ENCODE data around the gene SORCS1. TPM values are rescaled to one million over a fixed set of nuclear protein-coding genes. Genes with fewer than 3 reads are reported as not detected.

Gene SORCS1
- total and polyA plus RNA-seq, 12 donors = 0.18 to 11.1 (median 1.1) TPM

- peak in 1 of 7 donors; percentile 53 for DNase-seq
- 64 to 73% (median 70%) methylated on average over 7 of the region's 7 CpGs for WGBS, 4 donors
- intact Hi-C loops (cut with DNase I) = no loop called here
Observed at GRCh38 chr10:106816318-106817085, 348.0 kb downstream of the SORCS1 start.

GRCh38 chr10:106815427-106816043 is 349.0 kb downstream of the SORCS1 start:
- intact Hi-C loops (cut with DNase I) = no loop called here
- no peaks in the 10 kb centered on the region for H3K9me3 ChIP-seq (replicated peaks in 1 of 3)
- H3K27ac ChIP-seq = no peak overlapping the region
- H3K4me3 ChIP-seq = no peak overlapping the region
- no peak for DNase-seq
- no peaks in the 10 kb centered on the region for H3K36me3 ChIP-seq (replicated peaks in 1 of 2)
- no peaks in the 10 kb centered on the region for H3K27me3 ChIP-seq
- TF ChIP-seq CTCF (IDR thresholded peaks at IDR 0.05) = no peak
- TF ChIP-seq POLR2A (IDR thresholded peaks at IDR 0.05) = no peak
- WGBS, 4 donors = 52 to 63% (median 55%) methylated on average over 3 of the region's 3 CpGs
- no peaks in the 10 kb centered on the region for H3K4me1 ChIP-seq (replicated peaks in 1 of 2)

More at GRCh38 chr10:106816318-106817085, 348.0 kb downstream of the SORCS1 start:
- Histone ChIP-seq H3K4me1 (replicated peaks in 1 of 2) (no peaks in the 10 kb centered on the region), H3K27ac (no peak overlapping the region), H3K27me3 (no peaks in the 10 kb centered on the region), H3K9me3 (replicated peaks in 1 of 3) (no peaks in the 10 kb centered on the region), H3K4me3 (no peak overlapping the region), H3K36me3 (replicated peaks in 1 of 2) (no peaks in the 10 kb centered on the region)
- TF ChIP-seq POLR2A (IDR thresholded peaks at IDR 0.05) (no peak), CTCF (IDR thresholded peaks at IDR 0.05) (no peak)

- H3K4me1 ChIP-seq (replicated peaks in 1 of 2) = no peaks in the 10 kb centered on the region
- no peak overlapping the region for H3K27ac ChIP-seq
- no peak overlapping the region for H3K4me3 ChIP-seq
- WGBS, 4 donors = 0 to 62% (median 45%) methylated on average over 1 of the region's 1 CpG
- H3K36me3 ChIP-seq (replicated peaks in 1 of 2) = no peaks in the 10 kb centered on the region
- no peak for DNase-seq
- TF ChIP-seq CTCF (IDR thresholded peaks at IDR 0.05) (no peak), POLR2A (IDR thresholded peaks at IDR 0.05) (no peak)
- no peaks in the 10 kb centered on the region for H3K9me3 ChIP-seq (replicated peaks in 1 of 3)
- intact Hi-C loops (cut with DNase I) = no loop called here
- no peaks in the 10 kb centered on the region for H3K27me3 ChIP-seq
Observed at GRCh38 chr10:106804992-106805582, 359.4 kb downstream of the SORCS1 start.

GRCh38 chr10:106802949-106803348 is 361.6 kb downstream of the SORCS1 start:
- H3K4me3 ChIP-seq = no peak overlapping the region
- TF ChIP-seq POLR2A (IDR thresholded peaks at IDR 0.05) (no peak), CTCF (IDR thresholded peaks at IDR 0.05) (no peak)
- H3K36me3 ChIP-seq (replicated peaks in 1 of 2) = no peaks in the 10 kb centered on the region
- H3K27me3 ChIP-seq = no peaks in the 10 kb centered on the region
- no peaks in the 10 kb centered on the region for H3K4me1 ChIP-seq (replicated peaks in 1 of 2)
- H3K27ac ChIP-seq = no peak overlapping the region
- intact Hi-C loops (cut with DNase I) = no loop called here
- DNase-seq = no peak
- WGBS, 4 donors = 70 to 88% (median 86%) methylated on average over 4 of the region's 4 CpGs
- H3K9me3 ChIP-seq (replicated peaks in 1 of 3) = no peaks in the 10 kb centered on the region
